Endothelial cell of umbilical vein (primary cell): ENCODE data around the gene DARS1. TPM values are rescaled to one million over a fixed set of nuclear protein-coding genes. Genes with fewer than 3 reads are reported as not detected.

ENCODE experiments used
- BruUV-seq: library from RNA; stranded (reverse); fragments of 400-500 nt; replicated peaks from 2 replicates; lab custom pipeline; 2021; lab: Mats Ljungman, UMichigan
- CTCF ChIA-PET: fragments of 300-600, 350-600 bp; sonication (Branson Sonifier 250); formaldehyde crosslinking; loops from one replicate; lab custom pipeline; 2021; ENCODE audit warnings: antibody characterized with exemption, inconsistent platforms; lab: Charles Lee
- POLR2A ChIA-PET: fragments of 300-600, 350-600 bp; sonication (Branson Sonifier 250); formaldehyde crosslinking; loops from one replicate; lab custom pipeline; 2021; ENCODE audit warnings: antibody characterized with exemption, inconsistent platforms; lab: Charles Lee
- DNase-seq: peaks from one replicate; pipeline ENCODE4 v3.0.0-alpha.2; 2011; ENCODE audit warnings: low read depth, low spot score
- FAIRE-seq: peaks from 2 replicates; lab custom pipeline; 2011; peaks lifted over from hg19 to GRCh38; lab: Jason Lieb, UNC
- H2AFZ ChIP-seq: 2 replicates; pipeline ENCODE4 v1.6.0; 2012; ENCODE audit warnings: low read depth, low read length, control low read depth, inconsistent platforms
- H3K27ac ChIP-seq: 2 replicates; pipeline ENCODE4 v1.5.1; 2011; ENCODE audit warnings: low read depth, mild to moderate bottlenecking, control low read depth, low read length, moderate library complexity; ENCODE audit not compliant: insufficient read depth
- H3K27me3 ChIP-seq, 2 experiments: 2 replicates each; pipeline versions ENCODE4 v1.6.0 to v1.6.1; 2011; ENCODE audit warnings: low read length in 2 of 2, mixed read lengths in 1 of 2; ENCODE audit not compliant: control insufficient read depth in 2 of 2, insufficient read depth in 2 of 2
- H3K36me3 ChIP-seq, 2 experiments: 2 replicates in 1 of 2; 3 replicates in 1 of 2; pipeline ENCODE4 v1.5.1; 2011; ENCODE audit warnings: low read length in 2 of 2, mild to moderate bottlenecking in 1 of 2, moderate library complexity in 1 of 2; ENCODE audit not compliant: control insufficient read depth in 2 of 2, insufficient read depth in 2 of 2; ENCODE audit errors: extremely low read depth in 1 of 2
- H3K4me1 ChIP-seq: 3 replicates; pipeline ENCODE4 v1.5.1; 2011; ENCODE audit warnings: mild to moderate bottlenecking, low read length; ENCODE audit not compliant: control insufficient read depth, insufficient read depth; ENCODE audit errors: extremely low read depth
- H3K4me2 ChIP-seq: 2 replicates; pipeline ENCODE4 v1.6.1; 2011; ENCODE audit warnings: low read length, control low read depth, mixed read lengths; ENCODE audit not compliant: insufficient read depth
- H3K4me3 ChIP-seq, 3 experiments: fragments of 200-600 bp in 1 of 3; sonication (generic), shearing (Covaris generic) in 1 of 3; replicated peaks in 1 of 3; 2 replicates each; pipeline ENCODE4 v1.5.1; 2011 to 2016; ENCODE audit warnings: control low read depth in 3 of 3, low read length in 3 of 3, mild to moderate bottlenecking in 2 of 3, inconsistent platforms in 1 of 3, low read depth in 1 of 3, moderate library complexity in 1 of 3; ENCODE audit not compliant: insufficient read depth in 1 of 3
- H3K79me2 ChIP-seq: 2 replicates; pipeline ENCODE4 v1.6.0; 2012; ENCODE audit warnings: low read length, inconsistent platforms; ENCODE audit not compliant: control insufficient read depth, insufficient read depth
- H3K9ac ChIP-seq: replicated peaks from 2 replicates; pipeline ENCODE3; 2011; ENCODE audit warnings: low read length, control low read depth; ENCODE audit not compliant: insufficient read depth; ENCODE audit errors: extremely low read depth
- H3K9me1 ChIP-seq: replicated peaks from 3 replicates; pipeline ENCODE4 v1.6.0; 2011; ENCODE audit warnings: mild to moderate bottlenecking, low read length; ENCODE audit not compliant: control insufficient read depth, insufficient read depth; ENCODE audit errors: extremely low read depth
- H3K9me3 ChIP-seq: replicated peaks from 2 replicates; pipeline ENCODE4 v1.5.1; 2012; ENCODE audit warnings: low read length, inconsistent platforms; ENCODE audit not compliant: control insufficient read depth, insufficient read depth
- H4K20me1 ChIP-seq: replicated peaks from 2 replicates; pipeline ENCODE3; 2011; ENCODE audit warnings: mild to moderate bottlenecking, low read length; ENCODE audit not compliant: control insufficient read depth, insufficient read depth; ENCODE audit errors: extremely low read depth
- CTCF ChIP-seq, 2 donors: IDR thresholded peaks; 1 replicate in 1 of 2; 2 replicates in 1 of 2; pipeline ENCODE4 v1.5.1; 2011; ENCODE audit warnings: low read length in 2 of 2, mild to moderate bottlenecking in 2 of 2, moderate library complexity in 2 of 2, control low read depth in 1 of 2, inconsistent platforms in 1 of 2, low read depth in 1 of 2; ENCODE audit not compliant: insufficient read depth in 1 of 2; ENCODE audit errors: extremely low read depth in 1 of 2
- EZH2 ChIP-seq: IDR thresholded peaks from 2 replicates; pipeline ENCODE4 v1.6.1; 2012; ENCODE audit warnings: borderline replicate concordance, low read depth, mild to moderate bottlenecking, moderate library complexity, low read length, inconsistent platforms; ENCODE audit not compliant: severe bottlenecking
- FOS ChIP-seq: IDR thresholded peaks from 2 replicates; pipeline ENCODE4 v1.6.1; 2011; ENCODE audit warnings: mild to moderate bottlenecking, low read length, moderate library complexity, borderline replicate concordance; ENCODE audit not compliant: insufficient read depth
- GATA2 ChIP-seq: IDR thresholded peaks from 2 replicates; pipeline ENCODE4 v1.7.0; 2011; ENCODE audit warnings: low read depth, mild to moderate bottlenecking, moderate library complexity, mixed read lengths, low read length; ENCODE audit not compliant: insufficient read length, insufficient read depth
- JUN ChIP-seq: IDR thresholded peaks from 2 replicates; pipeline ENCODE4 v1.6.1; 2011; ENCODE audit warnings: borderline replicate concordance, low read depth; ENCODE audit not compliant: insufficient read length, insufficient read depth
- MAX ChIP-seq: IDR thresholded peaks from 2 replicates; pipeline ENCODE4 v1.6.1; 2011; ENCODE audit not compliant: insufficient read depth, insufficient read length
- MYC ChIP-seq: IDR thresholded peaks from one replicate; pipeline ENCODE4 v1.6.1; 2011; ENCODE audit warnings: mild to moderate bottlenecking, low read depth, low read length
- POLR2A ChIP-seq: IDR thresholded peaks from 2 replicates; pipeline ENCODE4 v1.6.1; 2012; ENCODE audit warnings: low read depth, mild to moderate bottlenecking, control low read depth, low read length
- POLR2AphosphoS5 ChIP-seq: IDR thresholded peaks from 2 replicates; pipeline ENCODE4 v1.6.1; 2012; ENCODE audit warnings: low read depth, mild to moderate bottlenecking, control low read depth, low read length, moderate library complexity; ENCODE audit not compliant: insufficient read depth
- dilution Hi-C: fragments of 300-500 bp; cut with MboI; formaldehyde crosslinking; loops from one replicate; pipeline ENCODE4 v1.15.0; 2019; ENCODE audit warnings: low sequenced_read_pairs; ENCODE audit not compliant: extremely low pct_ligation_motif_present
- intact Hi-C: fragments of 100-400 bp; cut with micrococcal nuclease; formaldehyde crosslinking; loops from one replicate; pipeline ENCODE4 v1.10.0; 2022
- polyA plus RNA-seq, 4 experiments: library from polyadenylated mRNA; depleted of rRNA in 3 of 4; stranded (reverse) in 3 of 4; unstranded in 1 of 4; fragments of >200 nt; gene quantifications; 2 replicates each; pipeline versions ENCODE4 v1.2.1 to v1.2.3, GENCODE V29; 2011 to 2012; ENCODE audit warnings: missing spikeins in 1 of 4
- total RNA-seq: library from RNA; stranded (reverse); gene quantifications from 2 replicates; pipeline ENCODE4 v1.2.3, GENCODE V29; 2021

DARS1 gene
- total and polyA plus RNA-seq, 2 donors (not counting 3 experiments of a cell fraction or from before 2014, with no cell fraction given): 20.9 to 41.5 TPM

DNA sequence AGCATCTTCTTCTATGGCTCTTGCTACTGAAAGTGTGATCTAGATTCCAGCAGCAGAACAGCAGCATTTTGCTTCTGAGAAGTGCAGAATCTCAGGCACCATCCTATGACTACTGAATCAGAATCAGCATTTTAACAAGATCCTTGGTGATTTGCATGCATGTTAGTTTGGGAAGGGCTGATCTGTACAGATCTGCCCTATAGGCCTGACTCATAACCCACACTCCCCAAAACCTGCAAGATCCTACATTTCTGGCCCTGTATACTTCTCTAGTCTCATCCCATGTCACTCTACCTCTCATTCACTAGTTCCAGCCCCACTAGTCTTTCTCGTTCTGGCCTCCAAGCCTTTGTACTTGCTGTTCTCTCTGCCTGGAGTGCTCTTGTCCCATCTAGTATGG, 15.7 kb upstream of the DARS1 start:
- no peaks in the 10 kb centered on the region for H3K9me1 ChIP-seq
- TF ChIP-seq MYC (no peak), MAX (no peak), JUN (no peak), POLR2AphosphoS5 (no peak), POLR2A (no peak), FOS (no peak)
- no peak overlapping the region for H3K27ac ChIP-seq
- DNase-seq (no peak), FAIRE-seq (peak; percentile 35)
- H3K4me2 ChIP-seq: no peak overlapping the region
- H3K36me3 ChIP-seq: no peaks in the 10 kb centered on the region
- H4K20me1 ChIP-seq: no peaks in the 10 kb centered on the region
- peaks cover 3 to 6% of the 10 kb centered on the region in 2 experiments for H3K27me3 ChIP-seq
- CTCF ChIA-PET: no interaction called here
- H3K4me1 ChIP-seq: peaks cover 6% of the 10 kb centered on the region
- no peaks in the 10 kb centered on the region for H3K79me2 ChIP-seq
- TSS peak; percentile 61 for BruUV-seq
- no peak overlapping the region for H2AFZ ChIP-seq
- POLR2A ChIA-PET: no interaction called here
- H3K9ac ChIP-seq: no peak overlapping the region
- intact Hi-C loops (loop anchor here (2.0 kb wide), 1 partner anchor 14 kb away; no protein-coding TSS in a partner anchor), dilution Hi-C loops (no loop called here)
- H3K9me3 ChIP-seq: no peaks in the 10 kb centered on the region
- no peak overlapping the region for H3K4me3 ChIP-seq

- POLR2A ChIA-PET: no interaction called here
- H3K9ac ChIP-seq: no peak overlapping the region
- no peak overlapping the region for H3K4me2 ChIP-seq
- peak overlapping the region; percentile 82 for H2AFZ ChIP-seq
- H3K27ac ChIP-seq: no peak overlapping the region
- H3K9me1 ChIP-seq: no peaks in the 10 kb centered on the region
- H3K4me3 ChIP-seq: no peak overlapping the region
- H3K36me3 ChIP-seq: no peaks in the 10 kb centered on the region
- H4K20me1 ChIP-seq: no peaks in the 10 kb centered on the region
- TF ChIP-seq GATA2: no peak
- TF ChIP-seq POLR2AphosphoS5: no peak
- TF ChIP-seq FOS: no peak
- no peak for TF ChIP-seq JUN
- TF ChIP-seq MYC: no peak
- no peak for TF ChIP-seq MAX
- TF ChIP-seq POLR2A: no peak
- no peak for TF ChIP-seq CTCF (IDR thresholded peaks at IDR 0.05; ENCODE audit: extremely low read depth in 1 of 2, insufficient read depth in 1 of 2, low read depth in 1 of 2, low read length in 2 of 2)
- no peak for TF ChIP-seq EZH2
- no peaks in the 10 kb centered on the region for H3K79me2 ChIP-seq
- DNase-seq: peak; percentile 23
- dilution Hi-C loops (no loop called here), intact Hi-C loops (loop anchor here (1.0 to 2.0 kb wide), 2 partner anchors 14 kb away; no protein-coding TSS in a partner anchor)
- FAIRE-seq: peak; percentile 47
- BruUV-seq: no TSS peak
- peaks cover 6% of the 10 kb centered on the region for H3K4me1 ChIP-seq
- H3K27me3 ChIP-seq: peaks cover 0 to 2% of the 10 kb centered on the region in 2 experiments
- H3K9me3 ChIP-seq: no peaks in the 10 kb centered on the region
- CTCF ChIA-PET: no interaction called here
Measured at GRCh38 chr2:136000502-136000901, 15.1 kb upstream of the DARS1 start.
